ENCODE results near the gene AGR3. TPM values are rescaled to one million over a fixed set of nuclear protein-coding genes. Genes with fewer than 3 reads are reported as not detected.

Gene AGR3
- total and polyA plus RNA-seq, 10 donors = 0.38 TPM; not detected in 9

DNA sequence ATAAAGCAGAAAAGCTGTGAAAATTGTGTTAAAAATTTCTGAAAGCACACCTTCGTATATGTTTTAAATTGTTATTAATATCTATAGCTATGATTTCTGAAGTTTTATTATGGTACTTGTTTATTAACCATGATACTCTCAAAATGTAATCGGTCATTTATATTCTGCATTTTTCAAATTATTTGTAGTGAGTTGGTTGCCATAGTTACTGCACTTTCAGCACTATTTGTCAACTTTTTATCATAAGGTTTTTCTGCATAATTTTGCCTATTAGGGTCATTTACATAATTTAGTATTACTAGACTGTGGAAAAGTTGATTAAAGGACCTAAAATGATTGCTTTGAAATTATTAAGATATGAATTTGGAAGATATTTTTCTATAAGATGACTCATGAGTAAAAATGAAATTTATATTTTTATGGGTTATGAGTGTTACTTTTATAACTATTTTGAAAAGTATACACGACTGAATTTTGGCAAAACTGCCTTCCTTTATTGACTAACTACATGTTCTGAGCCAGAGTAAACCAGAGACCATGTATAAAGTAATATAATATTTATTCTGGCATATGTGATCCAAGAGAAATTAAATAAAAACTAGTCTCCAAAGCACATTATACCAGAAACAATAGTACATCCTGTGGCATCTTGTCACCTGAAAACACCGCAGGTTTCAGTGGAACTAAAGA lies 69.1 kb downstream of the AGR3 start:
- Histone ChIP-seq H3K9me3 (no peaks in the 10 kb centered on the region), H3K4me1 (peaks cover 0 to 14% (median 2%) of the 10 kb centered on the region in 6 donors), H3K36me3 (no peaks in the 10 kb centered on the region), H3K27me3 (replicated peaks in 1 of 7) (peaks cover 0 to 4% (median 0%) of the 10 kb centered on the region in 7 donors), H3K4me3 (no peak overlapping the region), H3K27ac (no peak overlapping the region)
- DNase-seq = no peak
- WGBS, 5 donors = 76 to 82% (median 79%) methylated on average over 4 of the region's 4 CpGs
- intact Hi-C loops (cut with DNase I; ENCODE audit: low total_unique reads) = no loop called here
- no peak for TF ChIP-seq POLR2AphosphoS5 (IDR thresholded peaks at IDR 0.05)
- TF ChIP-seq, protein P1, sequence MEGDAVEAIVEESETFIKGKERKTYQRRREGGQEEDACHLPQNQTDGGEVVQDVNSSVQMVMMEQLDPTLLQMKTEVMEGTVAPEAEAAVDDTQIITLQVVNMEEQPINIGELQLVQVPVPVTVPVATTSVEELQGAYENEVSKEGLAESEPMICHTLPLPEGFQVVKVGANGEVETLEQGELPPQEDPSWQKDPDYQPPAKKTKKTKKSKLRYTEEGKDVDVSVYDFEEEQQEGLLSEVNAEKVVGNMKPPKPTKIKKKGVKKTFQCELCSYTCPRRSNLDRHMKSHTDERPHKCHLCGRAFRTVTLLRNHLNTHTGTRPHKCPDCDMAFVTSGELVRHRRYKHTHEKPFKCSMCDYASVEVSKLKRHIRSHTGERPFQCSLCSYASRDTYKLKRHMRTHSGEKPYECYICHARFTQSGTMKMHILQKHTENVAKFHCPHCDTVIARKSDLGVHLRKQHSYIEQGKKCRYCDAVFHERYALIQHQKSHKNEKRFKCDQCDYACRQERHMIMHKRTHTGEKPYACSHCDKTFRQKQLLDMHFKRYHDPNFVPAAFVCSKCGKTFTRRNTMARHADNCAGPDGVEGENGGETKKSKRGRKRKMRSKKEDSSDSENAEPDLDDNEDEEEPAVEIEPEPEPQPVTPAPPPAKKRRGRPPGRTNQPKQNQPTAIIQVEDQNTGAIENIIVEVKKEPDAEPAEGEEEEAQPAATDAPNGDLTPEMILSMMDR (IDR thresholded peaks at IDR 0.05 in 8 of 11, conservative IDR thresholded peaks at IDR 0.05 in 3 of 11) = no peak
- no peak for TF ChIP-seq POLR2A (IDR thresholded peaks at IDR 0.05)

DNA sequence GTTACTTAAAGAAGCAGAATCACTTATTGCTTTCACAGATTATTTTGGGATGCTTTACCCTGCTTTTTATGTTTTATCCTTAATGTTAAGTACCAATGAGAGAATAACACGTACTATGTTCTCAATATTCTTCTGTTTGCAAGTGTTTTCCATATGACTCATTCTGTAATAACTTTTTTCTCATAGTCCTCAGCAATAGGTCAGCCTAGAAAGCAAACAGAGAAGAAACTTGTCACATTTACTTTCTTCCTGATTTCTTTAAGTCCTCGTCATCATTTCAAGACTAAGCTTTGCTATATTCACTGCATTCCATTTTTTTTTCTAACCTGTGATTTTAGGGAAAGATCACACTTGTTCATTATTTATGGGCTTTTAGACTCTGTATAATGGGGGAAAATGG lies 70.2 kb downstream of the AGR3 start:
- intact Hi-C loops (cut with DNase I; ENCODE audit: low total_unique reads) = no loop called here
- TF ChIP-seq POLR2AphosphoS5 (IDR thresholded peaks at IDR 0.05) (no peak), POLR2A (IDR thresholded peaks at IDR 0.05) (no peak)
- TF ChIP-seq, protein P1 (IDR thresholded peaks at IDR 0.05 in 8 of 11, conservative IDR thresholded peaks at IDR 0.05 in 3 of 11) = no peak
- H3K9me3 ChIP-seq = no peaks in the 10 kb centered on the region
- DNase-seq = no peak
- no peak overlapping the region for H3K4me3 ChIP-seq
- H3K27ac ChIP-seq = no peak overlapping the region
- H3K27me3 ChIP-seq (replicated peaks in 1 of 7) = peaks cover 0 to 4% (median 0%) of the 10 kb centered on the region in 7 donors
- WGBS, 5 donors = 62 to 76% (median 70%) methylated on average over 2 of the region's 2 CpGs
- peaks cover 0 to 6% (median 0%) of the 10 kb centered on the region in 6 donors for H3K4me1 ChIP-seq
- no peaks in the 10 kb centered on the region for H3K36me3 ChIP-seq

DNA sequence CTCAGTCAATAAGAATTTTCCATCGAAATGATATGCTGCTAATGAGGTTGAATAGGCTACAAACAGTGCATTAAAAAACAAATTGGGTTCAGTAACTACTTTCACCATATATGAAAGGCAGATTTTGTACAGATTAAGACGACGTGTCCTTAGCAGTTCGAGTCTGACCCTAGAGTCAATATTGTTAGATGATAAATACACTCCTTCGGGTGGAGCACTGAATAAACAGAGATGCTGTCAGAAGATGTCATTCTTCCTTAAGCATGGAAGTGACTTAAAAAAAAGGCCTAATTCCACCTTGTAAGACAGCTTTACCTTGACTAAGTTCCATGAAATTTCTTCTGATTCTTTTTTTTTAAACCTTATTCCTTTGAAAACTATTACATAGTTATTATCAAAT lies 71.2 kb downstream of the AGR3 start:
- Histone ChIP-seq H3K27ac (no peak overlapping the region), H3K4me1 (no peaks in the 10 kb centered on the region), H3K27me3 (replicated peaks in 1 of 7) (peaks cover 0 to 4% (median 0%) of the 10 kb centered on the region in 7 donors), H3K36me3 (no peaks in the 10 kb centered on the region), H3K9me3 (no peaks in the 10 kb centered on the region), H3K4me3 (no peak overlapping the region)
- no peak for TF ChIP-seq POLR2A (IDR thresholded peaks at IDR 0.05)
- TF ChIP-seq POLR2AphosphoS5 (IDR thresholded peaks at IDR 0.05) = no peak
- TF ChIP-seq, protein P1 (IDR thresholded peaks at IDR 0.05 in 8 of 11, conservative IDR thresholded peaks at IDR 0.05 in 3 of 11) = no peak
- intact Hi-C loops (cut with DNase I; ENCODE audit: low total_unique reads) = no loop called here
- 85 to 92% (median 87%) methylated on average over 5 of the region's 5 CpGs for WGBS, 5 donors
- no peak for DNase-seq

DNA sequence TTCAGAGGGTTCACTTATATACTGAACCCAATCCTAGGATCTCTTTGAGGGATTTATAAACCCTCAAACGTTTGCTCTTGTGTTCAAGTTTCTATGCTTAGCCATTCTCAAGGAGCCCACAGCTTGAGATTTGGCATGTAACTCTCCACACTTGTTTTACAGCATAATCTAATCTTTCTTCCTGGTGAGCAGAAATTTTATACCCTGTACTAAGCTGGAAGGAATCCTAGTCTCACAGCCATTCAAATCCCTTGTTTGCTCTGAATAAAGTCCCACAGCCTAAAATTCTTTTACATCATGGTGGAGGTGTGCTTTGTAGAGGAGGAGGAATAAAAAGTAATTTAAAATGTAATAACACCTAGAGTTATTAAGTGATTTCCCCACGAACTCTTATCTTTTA lies 71.7 kb downstream of the AGR3 start:
- WGBS, 5 donors = 62 to 82% (median 75%) methylated on average over 2 of the region's 2 CpGs
- intact Hi-C loops (cut with DNase I; ENCODE audit: low total_unique reads) = no loop called here

More for the DNA sequence above, 71.7 kb downstream of the AGR3 start:
- Histone ChIP-seq H3K4me1 (no peaks in the 10 kb centered on the region), H3K4me3 (no peak overlapping the region), H3K9me3 (no peaks in the 10 kb centered on the region), H3K27ac (no peak overlapping the region), H3K36me3 (no peaks in the 10 kb centered on the region), H3K27me3 (replicated peaks in 1 of 7) (peaks cover 0 to 4% (median 0%) of the 10 kb centered on the region in 7 donors)
- TF ChIP-seq POLR2A (IDR thresholded peaks at IDR 0.05) = no peak
- TF ChIP-seq POLR2AphosphoS5 (IDR thresholded peaks at IDR 0.05) = no peak
- TF ChIP-seq, protein P1 (IDR thresholded peaks at IDR 0.05 in 8 of 11, conservative IDR thresholded peaks at IDR 0.05 in 3 of 11) = no peak
- DNase-seq = no peak

Data from spleen (tissue), 11 donors.